ENCODE data around the gene PSMB3.
A peak's percentile ranks its signal among the peaks of the same experiment; 100 is the strongest.
"Not testable (repeated sequence)": the region's sequence is repeated elsewhere in the genome, so short reads cannot be mapped to it uniquely, and the experiment has no call there.

Gene PSMB3

DNA sequence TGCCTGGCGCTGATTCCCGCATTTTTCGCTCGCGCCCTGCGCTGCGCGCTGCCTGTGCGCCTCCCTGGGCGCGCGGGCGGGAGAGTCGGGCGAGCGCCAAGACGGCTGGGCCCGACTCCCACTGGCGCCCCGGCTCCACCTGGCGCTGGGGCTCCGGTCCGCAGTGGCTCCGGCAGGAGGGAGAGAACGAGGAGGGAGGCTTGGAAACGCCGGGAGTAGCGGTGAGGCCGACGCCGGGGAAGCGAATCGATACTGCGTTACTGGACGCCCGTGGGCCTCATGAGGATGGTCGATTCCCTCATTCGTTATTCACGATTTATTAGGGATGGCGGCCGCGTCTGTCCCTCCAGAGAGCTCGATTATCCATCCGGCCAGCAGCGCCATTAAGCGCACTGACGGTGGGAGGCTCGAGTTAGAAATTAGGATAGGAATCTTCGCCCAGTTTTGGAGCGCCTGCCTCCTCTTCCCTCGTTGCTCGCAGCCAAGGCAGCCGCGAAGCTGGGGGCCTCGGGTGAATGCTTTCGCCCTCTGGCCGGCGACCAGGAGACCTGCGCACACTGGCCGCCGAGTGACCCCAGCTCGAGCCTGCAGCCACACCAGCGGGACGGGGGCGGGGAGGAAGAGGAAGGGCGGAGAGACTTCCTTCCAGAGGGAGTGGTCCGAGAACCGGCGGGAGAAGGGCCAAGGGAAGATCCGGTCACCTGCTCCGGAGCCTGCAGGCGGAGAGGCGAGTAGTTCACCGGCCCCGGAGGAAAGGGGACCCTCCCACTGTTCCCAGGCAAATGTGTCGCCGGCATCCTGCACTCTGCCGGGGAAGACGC is 3.1 kb upstream of the PSMB3 start:
- DNase-seq (ENCODE audit: low read depth), result no peak

- DNase-seq (ENCODE audit: low read depth), result no peak
Observed at GRCh38 chr17:38750044-38750311, 2.6 kb upstream of the PSMB3 start.

DNA sequence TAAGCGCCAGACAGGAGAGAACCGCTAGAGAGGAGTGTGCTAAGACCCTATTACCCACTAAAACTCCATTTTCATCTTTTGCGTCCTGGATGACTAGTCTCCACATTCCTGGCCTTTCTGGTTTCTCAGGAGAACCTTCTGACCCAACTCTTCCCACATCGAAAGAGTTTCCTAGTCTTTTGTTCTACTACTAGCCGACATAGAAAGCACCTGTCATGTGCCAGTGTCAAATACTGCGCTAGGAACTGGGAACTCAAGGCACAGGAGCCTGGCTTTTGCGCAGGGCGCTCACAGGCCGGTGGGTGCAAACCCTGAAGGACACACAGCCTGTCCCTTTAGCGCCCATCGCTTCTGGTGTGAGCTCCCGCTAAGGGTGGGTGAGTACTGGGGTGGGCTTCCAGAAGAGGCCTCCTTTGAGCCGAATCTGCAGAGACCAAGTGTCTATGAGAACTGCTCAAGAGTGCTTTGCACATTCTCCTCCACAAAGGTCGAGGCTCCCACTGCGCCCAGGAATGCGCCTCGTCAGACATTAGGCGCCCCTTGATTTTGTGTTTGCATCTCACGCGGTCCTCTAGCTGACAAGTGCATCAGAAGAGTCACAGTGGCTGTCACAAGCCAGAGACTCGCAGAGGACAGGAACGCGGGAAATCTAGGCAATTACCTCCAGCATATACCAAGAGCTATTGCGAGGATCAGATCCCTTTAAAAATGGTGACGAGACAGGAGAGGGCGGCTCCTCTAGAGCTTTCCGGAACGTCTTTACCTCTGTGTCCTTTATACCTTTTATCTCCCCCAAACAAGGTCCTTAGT is 2.0 kb upstream of the PSMB3 start:
- DNase-seq (ENCODE audit: low read depth), result no peak

DNA sequence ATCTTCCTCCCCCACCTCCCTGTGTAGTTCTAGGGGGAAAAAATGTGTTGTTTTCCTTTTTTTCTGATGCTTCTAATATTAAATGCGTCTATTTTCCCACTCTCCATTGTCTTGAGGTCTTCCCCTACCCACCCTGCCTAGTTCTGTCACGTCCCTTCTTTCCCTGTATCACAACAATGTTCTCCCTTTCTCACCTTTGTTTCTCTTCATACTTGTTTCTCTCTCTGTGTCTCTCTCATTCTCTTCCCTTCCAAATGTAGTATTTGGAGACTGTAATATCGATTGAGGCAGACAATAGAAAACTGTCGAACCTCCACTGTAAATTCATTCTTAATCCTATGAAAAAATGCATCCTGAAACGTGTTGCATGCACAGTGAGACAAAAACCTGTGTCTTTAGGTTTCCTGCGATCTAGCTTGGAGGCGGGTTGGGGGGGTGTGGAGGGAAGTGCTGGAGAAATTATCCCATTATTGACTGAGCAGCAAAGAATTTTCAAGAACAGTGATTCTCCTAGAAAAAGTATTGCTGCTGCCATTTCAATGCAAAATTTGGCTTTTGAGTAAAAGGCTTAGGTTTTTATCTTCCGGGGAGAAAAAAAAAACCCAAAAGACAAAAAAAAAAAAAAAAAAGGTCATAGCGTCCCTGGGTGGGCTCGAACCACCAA is 1.3 kb upstream of the PSMB3 start:
- DNase-seq (ENCODE audit: low read depth), result no peak

GRCh38 chr17:38751808-38752307 is 683 bp upstream of the PSMB3 start:
- DNase-seq (ENCODE audit: low read depth), result peak; percentile 83

DNA sequence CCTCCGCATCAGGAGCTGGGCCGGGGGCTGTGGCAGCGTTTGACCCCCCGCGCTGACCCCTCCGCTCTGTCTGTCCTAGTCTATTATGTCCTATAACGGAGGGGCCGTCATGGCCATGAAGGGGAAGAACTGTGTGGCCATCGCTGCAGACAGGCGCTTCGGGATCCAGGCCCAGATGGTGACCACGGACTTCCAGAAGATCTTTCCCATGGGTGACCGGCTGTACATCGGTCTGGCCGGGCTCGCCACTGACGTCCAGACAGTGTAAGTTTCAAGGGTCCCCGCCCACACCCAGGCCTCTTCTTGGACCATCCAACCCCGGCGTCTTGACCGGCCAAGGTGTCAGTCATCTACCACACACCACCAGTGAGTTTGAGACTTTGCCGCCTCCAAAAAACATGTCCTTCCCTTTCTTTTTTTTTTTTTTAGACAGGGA is 548 bp downstream of the PSMB3 start:
- no peak for DNase-seq (ENCODE audit: low read depth)

DNA sequence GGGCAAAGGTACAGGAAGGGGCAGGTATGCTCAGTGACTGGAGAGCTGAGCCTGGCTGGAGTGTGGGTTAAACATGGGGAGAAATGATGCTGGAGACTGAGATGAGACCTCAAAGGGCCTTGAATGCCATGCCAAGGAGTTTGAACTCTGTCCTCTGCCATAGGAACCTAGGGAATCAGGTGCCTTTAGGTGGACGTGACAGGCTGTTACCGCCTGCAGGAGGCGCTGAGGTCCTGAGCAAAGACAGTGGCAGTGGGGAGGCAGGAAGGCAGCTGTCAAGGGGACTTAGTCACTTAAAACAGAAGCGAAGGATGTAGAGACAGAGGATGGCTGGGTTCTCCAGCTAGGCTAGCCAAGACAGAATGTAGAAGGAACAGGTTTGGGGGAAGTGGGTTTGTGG is 9.1 kb downstream of the PSMB3 start:
- no peak for DNase-seq (ENCODE audit: low read depth)

- DNase-seq (ENCODE audit: low read depth), result no peak
Observed at GRCh38 chr17:38762231-38762630, 9.7 kb downstream of the PSMB3 start.

GRCh38 chr17:38766341-38766740 is 13.8 kb downstream of the PSMB3 start:
- DNase-seq (ENCODE audit: low read depth), result no peak

GRCh38 chr17:38768417-38768816 is 15.9 kb downstream of the PSMB3 start:
- no peak for DNase-seq (ENCODE audit: low read depth)

- DNase-seq (ENCODE audit: low read depth), result no peak
Observed at GRCh38 chr17:38773258-38773657, 20.7 kb downstream of the PSMB3 start.

GRCh38 chr17:38777641-38778250 is 25.2 kb downstream of the PSMB3 start:
- DNase-seq (ENCODE audit: low read depth), result no peak

DNA sequence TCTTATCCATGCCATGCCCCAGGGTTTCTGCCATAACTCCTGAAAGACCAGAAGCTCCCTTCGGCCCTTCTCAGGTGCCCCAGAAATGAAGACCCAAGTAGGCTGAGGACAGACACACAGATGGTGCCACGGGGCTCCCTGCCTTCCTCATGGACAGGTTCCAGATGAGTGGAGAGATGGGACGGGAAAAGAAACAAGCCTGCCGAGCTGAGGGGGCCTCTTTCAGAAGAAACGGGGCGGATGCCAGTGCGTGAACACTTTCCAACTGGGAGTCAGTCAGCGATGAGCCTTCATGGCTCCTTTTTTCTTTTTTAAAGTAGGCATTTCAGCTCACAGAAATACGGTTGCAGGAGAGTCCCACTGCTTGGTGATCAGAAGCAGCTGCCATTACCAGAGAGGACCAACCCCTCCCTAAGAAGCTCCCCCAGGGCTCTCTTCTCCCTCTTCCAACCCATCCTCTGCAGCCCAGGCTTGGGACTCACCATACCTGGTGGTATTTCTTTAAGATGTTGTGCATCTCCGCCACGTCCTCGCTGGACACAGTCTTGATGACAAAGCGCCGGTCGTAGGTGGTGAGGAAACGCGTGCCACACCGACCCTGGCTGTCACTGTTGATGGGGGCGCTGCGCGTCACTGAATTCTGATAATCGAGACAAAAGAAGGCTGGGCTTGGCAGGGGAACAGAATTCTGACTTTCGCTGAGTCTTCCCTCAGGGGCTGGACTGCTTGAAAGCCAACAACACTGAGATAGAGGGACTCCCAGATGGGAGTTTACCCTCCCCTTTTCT is 27.6 kb downstream of the PSMB3 start:
- DNase-seq (ENCODE audit: low read depth), result no peak

DNA sequence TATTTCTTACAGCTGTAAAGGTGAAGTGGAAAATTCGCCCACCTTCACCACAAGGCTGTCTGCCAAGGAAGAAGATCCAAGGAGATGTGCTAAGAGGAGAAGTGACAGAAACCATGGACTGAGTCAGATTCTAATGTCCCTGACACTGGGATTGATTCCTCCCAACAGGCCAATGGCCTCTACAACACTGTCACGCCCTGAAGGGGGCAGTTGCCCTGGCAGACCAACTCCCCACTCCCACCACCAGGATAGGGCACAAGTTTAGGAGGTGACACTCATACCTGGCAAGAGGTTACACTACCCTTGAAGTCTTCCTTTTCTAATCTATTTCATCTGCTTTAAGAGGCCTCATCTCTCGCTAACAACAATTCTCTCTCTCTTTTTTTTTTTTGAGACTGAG is 30.7 kb downstream of the PSMB3 start:
- no peak for DNase-seq (ENCODE audit: low read depth)

- DNase-seq (ENCODE audit: low read depth), result no peak
Observed at GRCh38 chr17:38786372-38786771, 33.8 kb downstream of the PSMB3 start.

GRCh38 chr17:38787999-38788398 is 35.5 kb downstream of the PSMB3 start:
- not testable (repeated sequence) for DNase-seq (ENCODE audit: low read depth)

GRCh38 chr17:38789185-38789584 is 36.6 kb downstream of the PSMB3 start:
- no peak for DNase-seq (ENCODE audit: low read depth)

DNA sequence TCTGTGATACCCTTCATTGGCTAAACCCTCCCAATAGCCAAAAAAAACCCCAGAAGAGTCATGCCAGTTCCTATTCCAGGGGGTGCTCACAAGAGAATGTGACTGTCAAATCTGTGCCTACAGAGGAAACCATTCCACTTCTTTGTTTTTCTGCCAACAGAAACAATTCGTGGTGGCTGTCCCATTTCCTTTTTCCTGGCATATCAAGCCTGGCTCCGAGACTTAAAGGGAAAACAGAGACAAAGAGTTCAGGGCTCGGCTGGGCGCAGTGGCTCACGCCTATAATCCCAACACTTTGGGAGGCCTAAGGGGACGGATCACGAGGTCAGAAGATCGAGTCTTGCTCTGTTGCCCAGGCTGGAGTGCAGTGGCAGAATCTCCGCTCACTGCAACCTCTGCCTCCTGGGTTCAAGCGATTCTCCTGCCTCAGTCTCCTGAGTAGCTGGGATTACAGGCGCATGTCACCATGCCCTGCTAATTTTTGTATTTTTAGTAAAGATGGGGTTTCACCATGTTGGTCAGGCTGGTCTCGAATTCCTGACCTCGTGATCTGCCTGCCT is 37.7 kb downstream of the PSMB3 start:
- not testable (repeated sequence) for DNase-seq (ENCODE audit: low read depth)

GRCh38 chr17:38791162-38791561 is 38.6 kb downstream of the PSMB3 start:
- no peak for DNase-seq (ENCODE audit: low read depth)

DNA sequence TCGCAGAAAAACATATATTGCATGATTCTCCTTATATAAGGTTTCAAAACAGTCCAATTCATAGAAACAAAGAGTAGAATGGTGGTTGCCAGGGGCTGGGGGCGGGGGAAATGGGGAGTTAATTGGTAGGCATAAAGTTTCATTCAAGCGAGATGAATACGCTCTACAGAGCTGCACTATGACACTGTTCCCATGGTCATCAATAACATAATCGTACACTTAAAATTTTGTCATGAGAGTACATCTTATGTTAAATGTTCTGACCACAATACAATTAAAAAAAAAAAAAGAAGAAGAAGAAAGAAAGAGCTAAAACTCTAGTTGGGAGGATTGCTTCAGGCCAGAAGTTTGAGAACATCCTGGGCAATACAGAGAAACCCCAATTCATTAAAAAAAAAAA is 41.7 kb downstream of the PSMB3 start:
- DNase-seq (ENCODE audit: low read depth), result no peak

GRCh38 chr17:38796451-38797157 is 44.1 kb downstream of the PSMB3 start:
- no peak for DNase-seq (ENCODE audit: low read depth)
